Fibroblast of skin of right quadriceps (primary cell): ENCODE measurements around the gene NLRP12.
A peak's percentile ranks its signal among the peaks of the same experiment; 100 is the strongest.
"Not testable (repeated sequence)": the region's sequence is repeated elsewhere in the genome, so short reads cannot be mapped to it uniquely, and the experiment has no call there.

Experiments used
- DNase-seq: peaks from one replicate; pipeline ENCODE4 v3.0.0-alpha.2; 2013

NLRP12 gene

DNA sequence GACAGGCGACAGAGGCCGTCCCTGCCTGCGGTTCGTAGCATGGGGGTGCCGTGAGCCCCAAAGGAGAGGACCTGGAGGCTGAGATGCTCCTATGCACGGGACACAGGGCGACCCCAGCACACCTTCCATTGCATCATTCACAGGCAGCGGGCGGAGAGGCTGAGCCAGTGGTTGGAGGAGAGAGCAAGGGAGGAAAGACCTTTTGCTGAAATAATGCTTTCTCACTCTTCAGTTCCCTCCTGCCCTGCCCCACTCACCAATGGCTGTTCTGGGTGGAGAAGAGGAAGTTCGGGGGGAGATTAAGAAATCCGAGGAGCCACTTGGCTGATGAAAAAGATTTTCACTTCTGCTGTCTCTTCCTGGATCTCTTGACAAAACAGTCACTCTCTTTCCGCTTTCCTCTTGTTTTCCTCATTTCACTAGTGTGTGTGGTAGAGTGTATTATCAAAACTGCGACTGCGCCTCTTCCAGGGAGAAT lies at the start of gene NLRP12:
NLRP12 (minus strand) TSS at position 181 of the 478 bp plus-strand sequence; CDS start at position 41, 140 bp downstream.
- no peak for DNase-seq

GRCh38 chr19:53872762-53873161 lies 48.6 kb upstream of the NLRP12 start:
- no peak for DNase-seq

- no peak for DNase-seq
Observed at GRCh38 chr19:53871454-53871853, 47.3 kb upstream of the NLRP12 start.

DNA sequence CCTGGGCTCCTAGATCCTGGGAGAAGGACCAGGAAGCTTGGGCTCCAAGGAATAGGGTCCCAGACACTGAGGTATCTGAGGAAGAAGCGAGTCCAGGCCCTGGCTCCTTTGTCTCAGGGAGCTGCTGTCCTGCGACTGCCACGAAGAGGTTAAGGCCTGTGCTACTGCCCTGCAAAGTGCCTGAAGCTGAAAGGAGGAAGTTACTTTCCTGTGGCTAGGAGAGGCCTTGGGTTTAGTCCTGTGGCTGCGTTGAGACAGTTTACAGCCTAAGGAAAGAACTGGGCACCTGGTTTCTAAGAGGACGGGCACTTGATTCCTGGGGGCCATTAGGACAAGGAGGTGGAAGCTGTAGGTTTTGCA lies 46.4 kb upstream of the NLRP12 start:
- no peak for DNase-seq

GRCh38 chr19:53869805-53870484 lies 45.8 kb upstream of the NLRP12 start:
- DNase-seq = not testable (repeated sequence)

GRCh38 chr19:53868892-53869804 lies 45.0 kb upstream of the NLRP12 start:
- DNase-seq = peak; percentile 92

- DNase-seq = peak; percentile 68
Observed at GRCh38 chr19:53868091-53868891, 44.2 kb upstream of the NLRP12 start.

DNA sequence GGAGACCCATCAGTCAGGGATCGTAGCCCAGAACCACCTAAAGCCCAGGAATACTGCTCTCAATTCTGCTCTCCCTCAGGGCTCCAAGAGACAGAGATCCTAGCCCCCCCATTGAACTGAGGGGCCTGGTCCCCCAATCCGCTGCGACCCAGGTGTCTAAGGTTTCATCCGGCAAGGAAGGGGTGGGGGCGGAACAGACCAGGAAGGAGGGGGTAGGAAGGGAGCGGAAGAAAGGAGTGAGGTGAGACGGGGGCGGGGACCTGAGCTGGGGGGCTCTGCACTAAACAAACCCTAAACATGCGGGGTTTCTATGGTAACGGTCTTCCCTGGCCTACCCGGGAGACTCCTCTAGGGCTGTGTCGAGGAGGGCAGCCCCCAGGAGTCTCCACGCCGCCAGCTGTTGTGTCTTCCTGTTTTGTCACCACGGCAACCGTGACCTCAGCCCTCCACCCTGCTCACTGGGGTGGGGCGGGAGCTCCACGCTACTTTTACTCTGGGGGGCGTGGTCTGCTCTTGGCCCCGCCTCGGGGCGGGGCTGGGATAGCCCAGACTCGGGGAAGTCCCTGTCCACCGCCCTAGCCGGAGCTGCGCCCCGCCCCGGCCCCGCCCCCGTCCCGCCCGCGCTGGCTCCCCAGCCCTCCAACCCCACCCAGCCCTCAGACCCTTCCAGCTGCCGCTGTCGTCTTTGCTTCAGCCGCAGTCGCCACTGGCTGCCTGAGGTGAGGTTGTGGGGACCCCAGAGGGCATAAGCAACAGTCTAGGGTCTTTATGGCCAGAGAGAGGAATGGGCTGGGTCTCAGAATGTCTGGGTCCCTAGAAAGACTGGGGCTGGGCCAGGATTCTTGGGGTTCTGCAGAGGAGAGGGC lies 43.3 kb upstream of the NLRP12 start, which contains the start of gene MYADM:
MYADM (plus strand) TSS at position 659 of the 866 bp plus-strand sequence. CDS start 5,647 bp downstream, outside the sequence.
- DNase-seq = peak; percentile 99

DNA sequence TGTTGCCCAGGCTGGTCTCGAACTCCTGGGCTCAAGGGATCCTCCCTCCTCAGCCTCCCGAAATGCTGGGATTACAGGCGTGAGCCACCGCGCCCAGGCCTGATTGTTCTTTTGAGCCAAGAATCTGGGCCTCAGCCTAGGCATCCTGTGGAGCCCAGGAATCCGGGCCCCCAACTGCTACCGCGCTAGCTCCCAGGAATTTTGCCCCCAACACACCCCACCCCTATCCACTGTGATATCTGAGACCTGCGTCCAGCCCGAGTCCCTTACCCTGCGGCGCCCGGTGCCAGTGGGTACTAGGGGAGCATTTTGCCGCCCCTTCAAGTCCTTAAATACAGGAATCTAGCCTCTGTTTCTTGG lies 42.7 kb upstream of the NLRP12 start:
- DNase-seq = peak; percentile 33

DNA sequence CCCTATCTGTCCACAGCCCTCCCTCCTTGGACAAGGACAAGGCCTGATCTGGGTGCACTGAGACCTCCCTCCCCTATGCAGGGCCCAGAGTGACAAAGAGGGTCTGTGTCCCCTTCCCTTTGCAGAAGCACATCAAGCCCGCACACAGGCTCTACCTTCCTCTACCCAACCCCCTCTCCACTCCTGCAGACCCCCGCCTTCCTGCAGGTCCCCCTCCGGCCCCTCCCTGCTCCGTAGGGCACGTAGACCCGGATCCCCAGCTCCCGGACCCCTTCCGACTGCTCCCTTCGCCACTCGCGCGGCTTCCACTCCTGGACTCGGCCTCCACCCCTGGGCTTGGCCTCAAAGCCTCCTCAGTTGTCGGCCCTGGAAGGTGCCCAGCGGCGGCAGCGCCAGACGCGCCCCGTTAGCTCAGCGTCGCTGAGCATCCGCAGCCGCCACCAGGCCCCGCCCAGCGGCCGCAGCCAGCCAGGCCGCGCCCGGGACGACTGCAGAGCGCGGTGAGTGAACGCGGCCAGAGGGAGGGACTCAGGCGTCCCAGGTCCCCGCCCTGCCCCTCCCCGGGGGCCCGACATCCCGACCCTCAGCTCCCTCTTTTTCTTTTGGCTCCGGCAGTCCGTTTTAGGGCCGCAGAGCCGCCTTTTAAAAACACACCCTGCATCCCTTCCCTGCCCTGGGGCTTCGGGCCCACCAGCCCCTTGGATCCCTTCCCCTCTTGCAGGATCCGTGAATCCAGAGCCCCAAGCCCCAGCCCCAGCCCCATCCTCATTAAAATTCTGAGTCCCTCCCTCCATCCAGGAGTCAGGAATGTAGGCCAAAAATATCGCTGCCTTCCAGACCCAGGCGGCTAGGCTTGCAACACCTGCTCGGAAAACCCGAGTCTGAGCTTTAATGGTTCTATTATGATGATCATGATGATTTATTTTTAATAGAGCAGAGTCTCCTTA lies 42.1 kb upstream of the NLRP12 start:
- peak; percentile 61 for DNase-seq

DNA sequence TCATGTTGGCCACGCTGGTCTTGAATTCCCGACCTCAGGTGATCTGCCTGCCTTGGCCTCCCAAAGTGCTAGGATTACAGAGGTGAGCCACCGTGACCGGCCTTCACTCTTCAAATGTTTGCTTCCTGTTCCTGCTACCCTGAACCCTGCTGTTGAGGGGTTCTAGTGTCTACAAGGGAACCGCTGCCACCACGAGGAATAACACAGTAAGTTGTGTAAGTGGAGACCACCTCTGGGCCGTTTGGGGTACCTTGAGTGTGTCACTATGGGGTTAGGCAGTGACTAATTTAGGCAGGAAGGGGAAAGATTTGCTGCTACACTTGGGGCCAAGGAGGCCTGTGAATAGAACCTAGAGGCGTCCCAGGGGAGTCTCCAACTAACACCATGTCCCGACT lies 41.4 kb upstream of the NLRP12 start:
- DNase-seq = peak; percentile 20

DNA sequence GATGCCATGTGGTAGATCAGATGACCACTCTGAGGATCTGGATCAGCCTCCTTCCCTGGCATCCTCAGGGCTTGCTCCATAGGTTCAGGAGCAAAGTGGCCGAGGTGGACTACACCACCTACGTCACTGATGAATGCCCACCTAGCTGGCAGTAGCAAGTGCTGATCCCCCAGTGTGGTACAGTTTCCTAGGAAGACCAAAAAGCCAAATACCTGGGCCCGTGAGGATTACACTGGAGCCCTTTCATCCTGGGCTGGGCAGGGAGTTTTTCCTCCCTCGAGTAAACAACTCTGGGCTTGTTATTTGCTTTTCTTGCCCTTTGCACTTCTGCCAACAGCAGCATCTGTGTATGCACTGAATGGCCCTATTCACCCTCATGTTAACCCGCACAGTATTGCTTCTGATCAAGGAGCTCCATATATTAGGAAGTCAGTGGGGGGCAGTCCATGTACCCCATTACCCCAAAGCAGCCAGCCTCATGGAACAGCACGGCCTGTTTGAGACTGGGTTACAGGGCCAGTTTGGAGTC lies 40.3 kb upstream of the NLRP12 start:
- DNase-seq = no peak

- no peak for DNase-seq
Observed at GRCh38 chr19:53853707-53854106, 29.6 kb upstream of the NLRP12 start.

DNA sequence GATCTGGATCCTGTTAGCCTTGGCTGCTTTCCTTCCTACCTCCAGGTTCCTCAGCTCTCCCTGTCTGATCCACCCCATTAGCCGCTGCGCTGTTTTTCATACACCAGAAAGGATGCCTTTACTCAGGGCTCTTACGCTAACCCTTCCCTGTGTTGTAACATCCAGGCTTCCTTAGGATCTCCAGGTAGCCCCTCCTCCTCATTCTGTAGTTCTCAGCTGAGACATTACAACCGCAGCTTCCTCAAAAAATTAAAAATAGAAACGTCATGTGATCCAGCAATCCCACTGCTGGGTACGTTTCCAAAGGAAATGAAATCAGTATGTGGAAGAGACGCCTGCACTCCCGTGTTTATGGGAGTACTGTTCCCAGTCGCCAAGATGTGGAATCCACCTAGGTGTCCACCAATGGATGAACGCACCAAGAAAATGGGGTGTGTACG lies 25.1 kb upstream of the NLRP12 start:
- peak; percentile 92 for DNase-seq

GRCh38 chr19:53847555-53847954 lies 23.4 kb upstream of the NLRP12 start:
- DNase-seq = peak; percentile 20

DNA sequence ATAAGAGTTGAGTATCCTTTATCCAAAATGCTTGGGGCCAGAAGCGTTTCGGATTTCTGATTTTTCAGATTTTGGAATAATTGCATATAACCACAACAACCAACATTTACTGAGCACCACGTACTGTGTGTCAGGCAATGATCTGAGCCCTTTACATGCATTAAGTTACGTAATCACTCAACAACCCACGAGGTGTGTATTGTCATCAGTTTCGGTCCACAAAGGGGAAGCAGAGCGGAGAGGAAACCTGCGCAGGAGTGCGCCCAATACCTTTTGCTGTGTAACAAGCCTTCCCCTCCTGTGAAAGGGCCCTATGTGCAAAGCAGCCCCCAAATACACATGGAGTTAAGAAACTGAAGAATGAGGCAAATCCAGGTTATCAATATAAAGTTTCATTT lies 20.7 kb upstream of the NLRP12 start:
- DNase-seq = no peak

DNA sequence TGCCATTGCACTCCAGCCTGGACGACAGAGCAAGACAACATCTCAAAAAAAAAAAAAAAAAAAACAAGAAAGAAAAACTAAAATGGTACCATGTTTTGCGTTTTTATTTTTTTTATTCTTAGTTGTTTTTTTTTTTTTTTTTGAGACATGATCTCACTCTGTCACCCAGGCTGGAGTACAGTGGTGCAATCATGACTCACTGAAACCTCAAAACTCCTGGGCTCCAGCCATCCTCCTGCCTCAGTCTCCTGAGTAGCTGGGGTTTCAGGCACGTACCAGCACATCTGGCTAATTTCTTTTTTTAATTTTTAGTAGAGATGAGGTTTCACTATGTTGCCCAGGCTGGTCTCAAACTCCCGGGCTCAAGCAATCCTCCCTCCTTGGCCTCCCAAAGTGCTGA lies 16.8 kb upstream of the NLRP12 start:
- peak; percentile 88 for DNase-seq

DNA sequence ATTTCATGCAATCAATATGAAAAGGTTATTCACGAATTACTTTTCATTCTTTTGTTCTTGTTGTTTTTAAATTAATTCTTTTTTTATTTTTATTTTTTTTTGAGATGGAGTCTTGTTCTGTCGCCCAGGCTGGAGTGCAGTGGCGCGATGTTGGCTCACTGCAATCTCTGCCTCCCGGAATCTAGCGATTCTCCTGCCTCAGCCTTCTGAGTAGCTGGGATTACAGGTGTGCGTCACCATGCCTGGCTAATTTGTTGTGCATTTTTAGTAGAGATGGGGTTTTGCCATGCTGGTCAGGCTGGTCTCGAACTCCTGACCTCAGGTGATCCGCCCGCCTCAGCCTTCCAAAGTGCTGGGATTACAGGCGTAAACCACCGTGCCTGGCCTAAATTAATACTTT lies 16.1 kb upstream of the NLRP12 start:
- DNase-seq = not testable (repeated sequence)

- not testable (repeated sequence) for DNase-seq
Observed at GRCh38 chr19:53838446-53838845, 14.3 kb upstream of the NLRP12 start.

GRCh38 chr19:53832861-53833260 lies 8.7 kb upstream of the NLRP12 start:
- not testable (repeated sequence) for DNase-seq
